Sigmoid colon (tissue), 7 donors: ENCODE measurements around the gene ING3. TPM values are rescaled to one million over a fixed set of nuclear protein-coding genes. Genes with fewer than 3 reads are reported as not detected.

Experiments
- DNase-seq: peaks from one replicate; pipeline ENCODE4 v3.0.0-alpha.2; 2019
- H3K27ac ChIP-seq, 4 donors: fragments of 200-600 bp; sonication (generic); one replicate each; pipeline ENCODE4 v1.5.1; 2016 to 2019; ENCODE audit warnings: mild to moderate bottlenecking in 1 of 4
- H3K27me3 ChIP-seq, 3 donors: fragments of 200-600 bp; sonication (generic); one replicate each; pipeline ENCODE4 v1.5.1; 2019; ENCODE audit warnings: mild to moderate bottlenecking in 1 of 3
- H3K36me3 ChIP-seq, 4 donors: fragments of 200-600 bp; sonication (generic); one replicate each; pipeline ENCODE4 v1.5.1; 2016 to 2019
- H3K4me1 ChIP-seq, 4 donors: fragments of 200-600 bp; sonication (generic); one replicate each; pipeline ENCODE4 v1.5.1; 2017 to 2019
- H3K4me3 ChIP-seq, 4 donors: fragments of 200-600 bp; sonication (generic); one replicate each; pipeline ENCODE4 v1.5.1; 2017 to 2019; ENCODE audit warnings: mild to moderate bottlenecking in 2 of 4, moderate library complexity in 1 of 4
- H3K9me3 ChIP-seq, 4 donors: fragments of 200-600 bp in 3 of 4; sonication (generic) in 3 of 4; one replicate each; pipeline versions ENCODE4 v1.5.1 to v1.6.1; 2013 to 2019
- CTCF ChIP-seq, 4 experiments: fragments of 450-650 bp in 3 of 4; fragments of 200-600 bp in 1 of 4; IDR thresholded peaks; one replicate each; pipeline ENCODE4 v1.5.1; 2016 to 2019; ENCODE audit warnings: antibody characterized with exemption in 4 of 4, mild to moderate bottlenecking in 3 of 4, moderate library complexity in 2 of 4
- EP300 ChIP-seq, 4 donors: sonication (generic); formaldehyde crosslinking; IDR thresholded peaks; one replicate each; pipeline ENCODE4 v1.6.1; 2017; ENCODE audit warnings: antibody characterized with exemption in 4 of 4
- POLR2A ChIP-seq, 2 donors: fragments of 450-650 bp; IDR thresholded peaks; one replicate each; pipeline ENCODE4 v1.6.1; 2016; ENCODE audit warnings: antibody characterized with exemption in 2 of 2, mild to moderate bottlenecking in 2 of 2, moderate library complexity in 2 of 2
- POLR2AphosphoS5 ChIP-seq, 4 donors: sonication (generic); formaldehyde crosslinking; IDR thresholded peaks; one replicate each; pipeline ENCODE4 v1.6.1; 2017; ENCODE audit warnings: antibody characterized with exemption in 4 of 4
- WGBS, 2 donors: extraction: QIAGEN DNeasy Blood & Tissue Kit; methylation state at CpG; one replicate each; pipeline ENCODE4 v1.1.7; 2013; 5-methylcytosine and 5-hydroxymethylcytosine counted together
- intact Hi-C: fragments of 100-400 bp; cut with DNase I; formaldehyde crosslinking; loops from one replicate; pipeline ENCODE4 v1.15.1; 2023
- polyA plus RNA-seq, 3 donors: library from polyadenylated mRNA; stranded (reverse); fragments of 200-250 nt; gene quantifications; one replicate each; pipeline ENCODE4 v1.2.3, GENCODE V29; 2013
- total RNA-seq, 4 donors: library from RNA; depleted of rRNA; stranded (reverse); fragments of >200 nt; gene quantifications; one replicate each; pipeline ENCODE4 v1.1.0, GENCODE V29; 2016
- donor health status: healthy with polysubstance abuse.
- donor health status: Bipolar disorder and iron deficiency.
- donor health status: healthy.

ING3 gene
- total and polyA plus RNA-seq, 7 donors: 9.6 to 33.1 (median 16.6) TPM

- no peak for DNase-seq
- 64 to 84% methylated on average over 2 of the region's 2 CpGs for WGBS, 2 donors
- Histone ChIP-seq H3K27me3 (no peaks in the 10 kb centered on the region), H3K4me1 (no peaks in the 10 kb centered on the region), H3K9me3 (no peaks in the 10 kb centered on the region), H3K36me3 (no peaks in the 10 kb centered on the region), H3K4me3 (no peak overlapping the region), H3K27ac (no peak overlapping the region)
- TF ChIP-seq POLR2AphosphoS5 (IDR thresholded peaks at IDR 0.05) (no peak), POLR2A (IDR thresholded peaks at IDR 0.05) (no peak), EP300 (IDR thresholded peaks at IDR 0.05) (no peak), CTCF (IDR thresholded peaks at IDR 0.05) (no peak)
- intact Hi-C loops: no loop called here
These were observed 30.5 kb upstream of the ING3 start for GRCh38 chr7:120920034-120920433.

- H3K36me3 ChIP-seq: no peaks in the 10 kb centered on the region
- no peaks in the 10 kb centered on the region for H3K9me3 ChIP-seq
- 83 to 92% methylated on average over 3 of the region's 3 CpGs for WGBS, 2 donors
- no peak overlapping the region for H3K27ac ChIP-seq
- intact Hi-C loops: no loop called here
- no peaks in the 10 kb centered on the region for H3K4me1 ChIP-seq
- DNase-seq: no peak
- TF ChIP-seq EP300 (IDR thresholded peaks at IDR 0.05): no peak
- no peak for TF ChIP-seq POLR2AphosphoS5 (IDR thresholded peaks at IDR 0.05)
- no peak for TF ChIP-seq CTCF (IDR thresholded peaks at IDR 0.05)
- TF ChIP-seq POLR2A (IDR thresholded peaks at IDR 0.05): no peak
- no peak overlapping the region for H3K4me3 ChIP-seq
- H3K27me3 ChIP-seq: no peaks in the 10 kb centered on the region
These were observed 29.8 kb upstream of the ING3 start for GRCh38 chr7:120920591-120921274.

GRCh38 chr7:120924837-120925236 is 25.7 kb upstream of the ING3 start:
- H3K27ac ChIP-seq: no peak overlapping the region
- no peak for DNase-seq
- H3K36me3 ChIP-seq: no peaks in the 10 kb centered on the region
- H3K4me3 ChIP-seq: no peak overlapping the region
- intact Hi-C loops: no loop called here
- 74 to 81% methylated on average over 2 of the region's 2 CpGs for WGBS, 2 donors
- no peak for TF ChIP-seq POLR2AphosphoS5 (IDR thresholded peaks at IDR 0.05)
- TF ChIP-seq POLR2A (IDR thresholded peaks at IDR 0.05): no peak
- TF ChIP-seq EP300 (IDR thresholded peaks at IDR 0.05): no peak
- no peak for TF ChIP-seq CTCF (IDR thresholded peaks at IDR 0.05)
- no peaks in the 10 kb centered on the region for H3K27me3 ChIP-seq
- H3K4me1 ChIP-seq: no peaks in the 10 kb centered on the region
- no peaks in the 10 kb centered on the region for H3K9me3 ChIP-seq

GRCh38 chr7:120925392-120925791 is 25.2 kb upstream of the ING3 start:
- 79 to 85% methylated on average over 5 of the region's 5 CpGs for WGBS, 2 donors
- H3K9me3 ChIP-seq: no peaks in the 10 kb centered on the region
- DNase-seq: no peak
- H3K27me3 ChIP-seq: no peaks in the 10 kb centered on the region
- H3K4me1 ChIP-seq: no peaks in the 10 kb centered on the region
- intact Hi-C loops: no loop called here
- no peak overlapping the region for H3K27ac ChIP-seq
- no peak overlapping the region for H3K4me3 ChIP-seq
- H3K36me3 ChIP-seq: no peaks in the 10 kb centered on the region
- no peak for TF ChIP-seq POLR2A (IDR thresholded peaks at IDR 0.05)
- no peak for TF ChIP-seq EP300 (IDR thresholded peaks at IDR 0.05)
- no peak for TF ChIP-seq POLR2AphosphoS5 (IDR thresholded peaks at IDR 0.05)
- TF ChIP-seq CTCF (IDR thresholded peaks at IDR 0.05): no peak

GRCh38 chr7:120926943-120927346 is 23.6 kb upstream of the ING3 start:
- Histone ChIP-seq H3K36me3 (no peaks in the 10 kb centered on the region), H3K4me3 (no peak overlapping the region), H3K27ac (no peak overlapping the region), H3K27me3 (no peaks in the 10 kb centered on the region), H3K4me1 (no peaks in the 10 kb centered on the region), H3K9me3 (no peaks in the 10 kb centered on the region)
- no peak for TF ChIP-seq EP300 (IDR thresholded peaks at IDR 0.05)
- no peak for TF ChIP-seq POLR2A (IDR thresholded peaks at IDR 0.05)
- TF ChIP-seq POLR2AphosphoS5 (IDR thresholded peaks at IDR 0.05): no peak
- no peak for TF ChIP-seq CTCF (IDR thresholded peaks at IDR 0.05)
- DNase-seq: no peak
- 39 to 59% methylated on average over 2 of the region's 2 CpGs for whole genome bisulfite sequencing, 2 donors
- intact Hi-C loops: no loop called here
